Measurements from ENCODE around the gene CNIH3. TPM values are rescaled to one million over a fixed set of nuclear protein-coding genes. Genes with fewer than 3 reads are reported as not detected.

The CNIH3 gene
- total RNA-seq, 1 experiment from 2014 or later, result 4.2 TPM

DNA sequence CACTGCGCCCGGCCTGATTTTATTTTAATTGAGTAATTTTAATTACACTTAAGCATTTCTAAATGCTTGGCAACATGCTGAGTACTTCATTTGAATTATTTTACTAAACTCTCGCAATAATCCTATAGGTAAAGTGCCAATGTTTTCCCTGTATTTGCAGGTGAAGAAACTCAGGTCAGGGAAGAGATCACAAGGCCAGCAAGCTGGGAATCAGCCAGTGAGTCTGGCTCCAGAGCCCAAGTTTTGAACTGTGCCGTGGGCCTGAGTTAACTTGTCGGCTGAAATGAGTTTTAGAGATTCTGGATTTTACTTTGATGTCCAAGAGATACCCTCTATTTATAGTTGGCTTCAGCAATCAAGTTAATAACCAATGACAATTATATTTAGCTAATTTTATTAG lies 141.4 kb downstream of the CNIH3 start:
- peaks cover 5% of the 10 kb centered on the region for H3K27me3 Mint-ChIP-seq (ENCODE audit: low read depth)
- H2BK15ac ChIP-seq (ENCODE audit: low read depth, low read length), result no peak overlapping the region
- peaks cover 12 to 17% of the 10 kb centered on the region in 2 experiments for H3K4me1 Mint-ChIP-seq
- no peak overlapping the region for H2AK5ac ChIP-seq (ENCODE audit: insufficient read length, low read length)
- no peak overlapping the region for H4K8ac ChIP-seq (replicated peaks; ENCODE audit: insufficient read length, low read depth, low read length)
- H2BK12ac ChIP-seq (ENCODE audit: insufficient read length, low read depth, low read length), result no peak overlapping the region
- H3K4me3 Mint-ChIP-seq, result no peak overlapping the region
- H3K56ac ChIP-seq (ENCODE audit: insufficient read length, low read depth, low read length), result no peak overlapping the region
- H3K9ac ChIP-seq (ENCODE audit: extremely low read depth, insufficient read length, low read length), result no peak overlapping the region
- TF ChIP-seq CTCF (conservative IDR thresholded peaks at IDR 0.05), result no peak
- H3K9me3 Mint-ChIP-seq, result peaks cover 10 to 12% of the 10 kb centered on the region in 2 experiments
- H3K4me2 ChIP-seq (ENCODE audit: insufficient read depth, insufficient read length, low read length), result no peak overlapping the region
- H2BK5ac ChIP-seq (ENCODE audit: insufficient read length, low read length), result no peak overlapping the region
- no peaks in the 10 kb centered on the region for H3K9me3 ChIP-seq (ENCODE audit: control insufficient read depth, low read depth, low read length)
- H3K79me2 ChIP-seq (ENCODE audit: insufficient read depth, low read length), result no peaks in the 10 kb centered on the region
- H2BK120ac ChIP-seq (ENCODE audit: low read depth, low read length, poor library complexity, severe bottlenecking), result no peak overlapping the region
- H3K18ac ChIP-seq (ENCODE audit: insufficient read length, low read depth, low read length), result no peak overlapping the region
- H3K23me2 ChIP-seq (ENCODE audit: insufficient read length, low read depth, low read length, poor library complexity, severe bottlenecking), result no peaks in the 10 kb centered on the region
- H3K27ac ChIP-seq (ENCODE audit: insufficient read length, low read depth, low read length), result no peak overlapping the region
- H3K4me1 ChIP-seq (ENCODE audit: insufficient read depth, low read length), result no peaks in the 10 kb centered on the region; the same call in 1 of the 2 replicates
- H3K4ac ChIP-seq (ENCODE audit: low read depth, low read length), result no peak overlapping the region
- H3K23ac ChIP-seq (ENCODE audit: insufficient read length, low read depth, low read length), result no peak overlapping the region
- no peak overlapping the region for H3K27ac Mint-ChIP-seq
- WGBS (ENCODE audit: extremely low coverage, insufficient read length, low lambda C conversion rate), result no CpG with 5 or more reads among the region's 5 CpGs
- H2BK20ac ChIP-seq (ENCODE audit: low read depth, low read length, poor library complexity, severe bottlenecking), result no peak overlapping the region
- DNase-seq, result no peak
- H3K36me3 Mint-ChIP-seq (ENCODE audit: insufficient read depth in 1 of 3, low read depth in 3 of 3), result peaks cover 4 to 11% (median 4%) of the 10 kb centered on the region in 3 experiments; a peak in 5 of 7 replicates
- no peak overlapping the region for H4K91ac ChIP-seq (ENCODE audit: insufficient read length, low read depth, low read length)
- no peak overlapping the region for H3K14ac ChIP-seq (ENCODE audit: insufficient read depth, low read length)
- H2AFZ ChIP-seq (ENCODE audit: low read length), result no peak overlapping the region
- H4K20me1 ChIP-seq (ENCODE audit: control insufficient read depth, insufficient read depth, insufficient read length), result no peaks in the 10 kb centered on the region
- H3T11ph ChIP-seq (ENCODE audit: low read length), result no peak overlapping the region
- H3K27me3 ChIP-seq (ENCODE audit: insufficient read depth, low read length), result no peaks in the 10 kb centered on the region
- no peaks in the 10 kb centered on the region for H3K79me1 ChIP-seq (ENCODE audit: insufficient read depth, low read depth, low read length, poor library complexity, severe bottlenecking)
- no peak overlapping the region for H4K5ac ChIP-seq (ENCODE audit: insufficient read length, low read depth, low read length)
